ENCODE measurements around the gene MORC2.
A peak's percentile ranks its signal among the peaks of the same experiment; 100 is the strongest.

Gene MORC2

DNA sequence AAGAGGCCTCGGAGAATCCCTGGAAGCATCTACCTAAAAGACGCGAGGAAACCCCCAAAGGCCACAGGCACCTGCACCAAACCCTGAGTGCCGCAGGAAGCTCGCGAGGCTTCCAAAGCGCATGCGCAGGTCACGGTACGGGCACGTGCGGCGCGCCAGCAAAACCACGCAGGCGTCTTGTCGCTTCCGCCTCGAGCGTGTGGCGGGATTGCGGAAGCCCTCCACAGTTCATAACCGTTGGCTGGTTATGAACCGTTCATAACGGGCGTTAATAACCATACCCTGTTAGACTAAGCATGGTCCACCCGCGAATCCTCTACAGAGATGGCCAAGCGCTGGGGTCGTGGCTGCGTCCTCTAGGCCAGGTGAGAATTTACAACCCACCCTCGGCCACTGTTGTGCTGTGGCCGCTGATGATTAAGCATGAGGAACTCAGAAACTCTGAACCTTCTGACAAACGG is 46.4 kb downstream of the MORC2 start:
- peak; percentile 76 to 85 for ATAC-seq (replicated peaks)
- peak overlapping the region; percentile 82 to 89 for H3K4me3 Mint-ChIP-seq

DNA sequence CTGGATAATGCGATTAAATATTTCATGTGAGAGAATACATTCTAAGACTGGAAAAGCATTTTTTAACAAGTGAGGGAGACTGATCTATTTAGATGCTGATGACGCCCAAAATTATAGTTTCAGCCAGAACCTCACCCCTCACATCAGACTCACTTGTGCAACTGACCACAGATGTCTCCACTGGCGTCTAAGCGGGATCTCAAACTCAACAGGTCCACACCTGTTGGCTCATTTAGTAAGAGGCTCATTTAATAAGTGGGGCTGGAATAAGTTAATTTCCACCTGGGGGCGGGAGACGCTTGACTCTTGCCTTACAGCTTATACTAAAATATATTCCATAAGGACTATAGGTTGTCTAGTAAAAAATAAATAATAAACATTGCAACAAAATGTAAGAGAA is 47.5 kb downstream of the MORC2 start:
- DNase-seq (no peak), ATAC-seq (replicated peaks) (no peak)
- Mint-ChIP-seq H3K4me3 (peak overlapping the region; percentile 82 to 89), H3K9me3 (peaks cover 4 to 5% of the 10 kb centered on the region in 2 donors), H3K27me3 (no peaks in the 10 kb centered on the region), H3K36me3 (peaks cover 14 to 33% of the 10 kb centered on the region in 2 donors), H3K27ac (no peak overlapping the region), H3K4me1 (peaks cover 6 to 18% of the 10 kb centered on the region in 2 donors)

More for the DNA sequence above, 46.4 kb downstream of the MORC2 start:
- Mint-ChIP-seq H3K4me1 (peaks cover 5 to 20% of the 10 kb centered on the region in 2 donors), H3K9me3 (peaks cover 0 to 3% of the 10 kb centered on the region in 2 donors), H3K27me3 (no peaks in the 10 kb centered on the region), H3K27ac (peak overlapping the region; percentile 88), H3K36me3 (peaks cover 18 to 40% of the 10 kb centered on the region in 2 donors)
- DNase-seq: peak; percentile 78

DNA sequence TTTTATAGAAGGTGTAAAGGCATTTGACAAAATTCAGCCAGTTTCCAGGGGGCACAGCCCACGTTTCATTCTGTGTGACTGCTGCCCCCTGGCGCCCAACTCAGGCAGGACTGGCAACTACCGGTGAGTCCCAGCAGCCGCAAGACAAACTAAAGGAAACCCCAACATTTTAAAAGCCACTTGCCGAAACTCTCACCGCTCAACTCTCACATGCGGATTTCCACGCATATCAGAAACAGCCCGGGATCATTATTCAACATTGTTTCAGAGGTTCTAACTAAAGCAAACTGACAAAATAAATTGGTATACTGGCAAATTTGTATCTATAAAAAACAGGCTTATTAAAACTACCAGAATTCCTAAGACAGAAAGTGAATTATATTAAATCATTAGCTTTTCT is 48.2 kb downstream of the MORC2 start:
- peaks cover 6 to 18% of the 10 kb centered on the region in 2 donors for H3K4me1 Mint-ChIP-seq
- DNase-seq: peak; percentile 64
- H3K4me3 Mint-ChIP-seq: peak overlapping the region; percentile 64
- no peak overlapping the region for H3K27ac Mint-ChIP-seq
- no peaks in the 10 kb centered on the region for H3K27me3 Mint-ChIP-seq
- peaks cover 12 to 31% of the 10 kb centered on the region in 2 donors for H3K36me3 Mint-ChIP-seq
- peak; percentile 68 to 70 for ATAC-seq (replicated peaks)
- peaks cover 4 to 5% of the 10 kb centered on the region in 2 donors for H3K9me3 Mint-ChIP-seq

DNA sequence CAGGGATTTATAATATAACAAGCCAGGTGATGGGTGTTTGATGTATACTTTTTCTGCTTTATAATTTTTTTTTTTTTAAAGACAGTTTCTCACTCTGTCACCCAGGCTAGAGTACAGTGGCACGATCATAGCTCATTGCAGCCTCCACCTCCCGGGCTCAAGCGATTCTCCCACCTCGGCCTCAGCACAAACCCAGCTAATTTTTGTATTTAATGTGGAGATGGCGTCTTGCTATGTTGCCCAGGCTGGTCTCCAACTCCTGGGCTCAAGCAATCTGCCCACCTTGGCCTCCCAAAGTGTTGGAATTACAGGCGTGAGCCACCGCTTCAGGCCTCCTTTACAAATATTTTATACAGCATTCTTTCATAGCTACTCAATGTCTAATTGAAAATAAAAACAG is 48.6 kb downstream of the MORC2 start:
- Mint-ChIP-seq H3K4me3 (no peak overlapping the region), H3K4me1 (peaks cover 6 to 18% of the 10 kb centered on the region in 2 donors), H3K36me3 (peaks cover 12 to 28% of the 10 kb centered on the region in 2 donors), H3K27me3 (no peaks in the 10 kb centered on the region), H3K9me3 (peaks cover 4 to 5% of the 10 kb centered on the region in 2 donors), H3K27ac (no peak overlapping the region)
- ATAC-seq (replicated peaks) (no peak), DNase-seq (no peak)

DNA sequence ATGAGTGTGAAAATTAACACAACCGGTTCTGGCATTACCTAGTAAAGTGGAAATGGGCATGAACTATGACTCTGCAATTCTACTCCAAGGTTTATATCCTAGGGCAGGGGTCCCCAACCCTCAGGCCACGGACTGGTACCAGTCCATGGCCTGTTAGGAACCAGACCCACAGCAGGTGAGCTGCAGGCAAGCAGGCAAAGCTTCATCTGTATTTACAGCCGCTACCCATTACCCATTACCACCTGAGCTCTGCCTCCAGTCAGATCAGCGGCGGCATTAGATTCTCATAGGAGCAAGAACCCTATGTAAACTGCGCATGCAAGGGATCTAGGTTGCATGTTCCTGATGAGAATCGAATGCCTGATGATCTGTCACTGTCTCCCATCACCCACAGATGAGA is 49.8 kb downstream of the MORC2 start:
- Mint-ChIP-seq H3K4me3 (no peak overlapping the region), H3K27ac (no peak overlapping the region), H3K4me1 (peaks cover 6 to 18% of the 10 kb centered on the region in 2 donors), H3K36me3 (peaks cover 9 to 16% of the 10 kb centered on the region in 2 donors), H3K27me3 (no peaks in the 10 kb centered on the region), H3K9me3 (peaks cover 4 to 5% of the 10 kb centered on the region in 2 donors)
- no peak for DNase-seq
- ATAC-seq (replicated peaks): no peak

DNA sequence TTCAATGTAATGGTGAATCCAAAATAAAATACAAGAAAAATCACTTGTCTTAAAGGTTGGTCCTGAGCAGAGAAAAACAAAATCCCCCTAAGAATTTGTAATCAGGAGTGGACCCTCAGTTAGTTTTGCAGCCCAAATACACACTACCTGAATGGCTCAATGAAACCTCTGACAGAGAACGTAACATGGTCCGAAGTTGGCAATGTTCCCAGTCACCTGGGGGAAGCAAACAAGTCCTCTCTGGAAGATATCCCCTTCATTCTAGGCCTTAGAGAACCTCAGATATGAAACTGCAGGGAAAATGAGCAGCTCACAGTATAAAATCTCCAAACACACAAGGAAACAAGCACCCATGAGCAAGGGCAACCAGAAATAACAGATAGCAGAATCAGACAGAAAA is 58.2 kb downstream of the MORC2 start:
- Mint-ChIP-seq H3K27ac (no peak overlapping the region), H3K9me3 (no peaks in the 10 kb centered on the region), H3K4me3 (no peak overlapping the region), H3K4me1 (peaks cover 0 to 5% of the 10 kb centered on the region in 2 donors), H3K36me3 (peaks cover 18 to 22% of the 10 kb centered on the region in 2 donors), H3K27me3 (no peaks in the 10 kb centered on the region)
- ATAC-seq (replicated peaks) (no peak), DNase-seq (no peak)

DNA sequence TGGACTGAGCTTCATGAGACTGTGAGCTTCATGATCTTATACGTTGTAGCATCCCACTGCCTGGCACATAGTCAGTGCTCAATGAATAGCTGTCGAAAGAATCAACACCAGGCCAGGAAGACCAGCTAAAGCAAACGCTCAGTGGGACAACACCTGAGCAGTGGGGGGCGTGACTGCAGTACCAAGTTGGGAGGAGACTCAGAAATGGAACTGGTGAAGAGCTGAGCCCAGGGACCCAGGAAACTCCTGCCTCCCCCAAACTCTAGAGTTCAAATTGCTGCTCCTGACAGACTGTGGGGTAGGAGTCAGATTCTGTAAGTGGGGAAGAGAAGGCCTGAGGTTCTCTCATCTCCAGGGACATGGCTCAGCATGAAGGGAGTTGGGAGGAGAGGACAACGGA is 59.3 kb downstream of the MORC2 start:
- Mint-ChIP-seq H3K27ac (no peak overlapping the region), H3K36me3 (peaks cover 19 to 24% of the 10 kb centered on the region in 2 donors), H3K27me3 (no peaks in the 10 kb centered on the region), H3K4me1 (peaks cover 0 to 5% of the 10 kb centered on the region in 2 donors), H3K4me3 (no peak overlapping the region), H3K9me3 (no peaks in the 10 kb centered on the region)
- ATAC-seq (replicated peaks) (no peak), DNase-seq (no peak)

DNA sequence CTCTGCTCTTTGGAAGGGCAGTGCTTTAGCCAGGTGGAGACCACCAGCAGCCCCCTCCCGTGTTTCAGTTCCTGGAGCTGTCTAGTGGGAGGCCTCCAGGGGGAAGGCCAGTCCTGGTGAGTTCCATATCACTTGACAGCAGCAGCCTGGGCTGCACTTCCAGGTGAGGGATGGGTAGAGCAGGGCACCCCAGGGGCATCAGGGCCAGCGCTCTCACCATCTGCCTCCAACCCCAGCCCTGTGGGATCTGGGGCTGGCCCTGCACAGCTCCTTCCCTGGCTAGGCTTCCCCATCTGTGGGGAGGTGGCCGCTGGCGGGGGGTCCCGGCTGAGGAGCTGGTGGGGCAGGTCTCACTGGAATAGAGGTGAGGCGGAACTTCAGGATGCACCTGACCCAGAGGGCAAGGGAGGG is 60.5 kb downstream of the MORC2 start:
- no peaks in the 10 kb centered on the region for H3K27me3 Mint-ChIP-seq
- H3K27ac Mint-ChIP-seq: no peak overlapping the region
- H3K4me3 Mint-ChIP-seq: no peak overlapping the region
- ATAC-seq (replicated peaks) (no peak), DNase-seq (no peak)
- H3K9me3 Mint-ChIP-seq: no peaks in the 10 kb centered on the region
- H3K4me1 Mint-ChIP-seq: peaks cover 3 to 12% of the 10 kb centered on the region in 2 donors
- peaks cover 19 to 23% of the 10 kb centered on the region in 2 donors for H3K36me3 Mint-ChIP-seq

DNA sequence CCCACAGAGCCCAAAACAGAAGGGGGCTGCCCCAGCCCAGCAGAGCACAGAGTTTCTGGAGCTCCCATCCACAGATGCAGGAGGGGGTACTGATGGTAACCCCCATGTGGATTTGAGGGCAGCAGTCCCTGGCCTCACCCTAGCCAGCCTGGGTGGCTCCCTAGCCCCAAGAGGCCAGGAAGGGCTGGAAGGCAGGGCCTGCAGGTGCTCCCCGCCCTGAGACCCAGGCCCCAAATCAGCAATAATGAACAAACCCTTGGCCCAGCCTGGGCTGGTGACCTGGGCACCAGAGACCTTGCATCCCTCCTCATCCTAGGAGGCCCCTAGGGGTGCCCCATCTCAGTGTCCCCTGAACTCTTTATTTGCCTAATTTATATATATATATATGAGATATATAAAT is 61.6 kb downstream of the MORC2 start:
- DNase-seq: no peak
- Mint-ChIP-seq H3K27me3 (no peaks in the 10 kb centered on the region), H3K27ac (no peak overlapping the region), H3K36me3 (peaks cover 19 to 22% of the 10 kb centered on the region in 2 donors), H3K9me3 (no peaks in the 10 kb centered on the region), H3K4me3 (no peak overlapping the region), H3K4me1 (peaks cover 12 to 23% of the 10 kb centered on the region in 2 donors)
- ATAC-seq (replicated peaks): no peak

DNA sequence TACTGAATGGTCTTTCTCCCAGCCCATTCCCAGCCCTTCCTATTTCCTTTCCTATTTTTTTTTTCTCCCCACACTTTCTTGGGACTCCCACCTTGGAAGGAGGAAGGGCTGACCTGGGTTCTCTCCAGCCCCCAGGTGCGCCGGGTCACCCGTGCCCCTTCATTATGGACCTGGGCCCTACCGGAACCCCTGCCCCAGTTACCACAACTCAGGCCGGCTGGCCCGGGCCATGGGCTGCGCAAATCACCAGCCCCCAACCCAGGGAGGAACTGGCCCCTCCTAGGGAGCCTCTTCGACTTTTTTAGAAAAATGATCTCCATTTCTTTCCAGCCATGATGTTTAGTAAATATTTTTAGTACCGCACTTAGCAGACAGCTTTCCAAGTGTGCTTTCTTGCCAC is 62.2 kb downstream of the MORC2 start:
- Mint-ChIP-seq H3K36me3 (peaks cover 18 to 22% of the 10 kb centered on the region in 2 donors), H3K4me1 (peaks cover 12 to 23% of the 10 kb centered on the region in 2 donors)

DNA sequence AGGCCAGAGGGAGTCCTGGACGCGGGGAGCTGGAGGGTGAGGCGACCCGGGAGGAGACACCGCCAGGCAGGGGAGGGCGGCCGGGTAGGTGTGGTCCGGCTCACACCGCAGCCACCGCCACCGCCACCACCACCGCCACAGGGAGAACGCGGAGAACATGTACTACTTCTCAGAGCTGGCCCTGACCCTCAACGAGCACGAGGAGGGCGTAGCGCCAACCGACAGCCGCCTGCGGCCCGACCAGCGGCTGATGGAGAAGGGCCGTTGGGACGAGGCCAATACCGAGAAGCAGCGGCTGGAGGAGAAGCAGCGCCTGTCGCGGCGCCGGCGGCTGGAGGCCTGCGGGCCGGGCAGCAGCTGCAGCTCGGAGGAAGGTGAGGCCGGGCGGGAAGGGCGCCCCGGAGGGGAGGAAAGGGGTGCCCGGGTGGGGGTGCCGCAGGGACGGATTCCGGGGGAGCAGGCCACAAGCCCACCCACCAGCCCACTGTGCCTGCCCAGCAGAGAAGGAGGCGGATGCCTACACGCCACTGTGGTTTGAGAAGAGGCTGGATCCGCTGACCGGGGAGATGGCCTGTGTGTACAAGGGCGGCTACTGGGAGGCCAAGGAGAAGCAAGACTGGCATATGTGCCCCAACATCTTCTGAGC is 62.8 kb downstream of the MORC2 start:
- peaks cover 16 to 21% of the 10 kb centered on the region in 2 donors for H3K36me3 Mint-ChIP-seq
- no peak for ATAC-seq (replicated peaks)
- no peaks in the 10 kb centered on the region for H3K27me3 Mint-ChIP-seq

More for the DNA sequence above, 62.2 kb downstream of the MORC2 start:
- H3K27ac Mint-ChIP-seq: no peak overlapping the region
- ATAC-seq (replicated peaks) (no peak), DNase-seq (no peak)
- no peaks in the 10 kb centered on the region for H3K27me3 Mint-ChIP-seq
- no peak overlapping the region for H3K4me3 Mint-ChIP-seq
- H3K9me3 Mint-ChIP-seq: no peaks in the 10 kb centered on the region

DNA sequence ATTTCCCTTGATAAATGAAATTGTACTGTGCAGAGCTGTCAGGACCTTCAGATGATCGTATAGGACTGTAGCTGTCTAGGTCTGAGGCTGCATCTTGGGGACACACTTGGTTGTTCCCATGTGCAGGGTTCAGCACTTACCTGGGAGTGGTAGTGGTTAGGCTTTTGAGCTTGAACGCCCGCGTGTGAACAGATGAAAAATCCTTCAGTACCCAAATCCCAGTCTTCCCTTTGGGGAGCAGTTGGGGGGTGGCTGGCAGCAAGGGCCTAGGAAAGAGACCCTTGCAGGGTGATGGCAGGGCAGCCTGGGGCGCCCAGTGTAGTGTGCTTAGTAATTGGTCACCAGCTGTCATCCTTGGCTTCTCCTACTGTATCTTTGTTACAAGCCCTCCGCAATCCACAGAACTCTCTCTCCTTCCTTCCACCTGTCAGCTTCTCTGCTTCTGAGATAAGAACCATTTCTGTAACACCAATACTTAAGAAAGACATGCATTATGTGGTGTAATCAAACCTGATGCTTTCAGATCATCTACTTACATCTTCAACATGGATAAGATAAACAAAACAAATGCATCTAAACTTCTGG is 64.6 kb downstream of the MORC2 start:
- no peak for ATAC-seq (replicated peaks)
- H3K36me3 Mint-ChIP-seq: peaks cover 5 to 12% of the 10 kb centered on the region in 2 donors

More for the DNA sequence above, 62.8 kb downstream of the MORC2 start:
- Mint-ChIP-seq H3K27ac (no peak overlapping the region), H3K4me3 (no peak overlapping the region), H3K4me1 (peaks cover 12 to 23% of the 10 kb centered on the region in 2 donors), H3K9me3 (no peaks in the 10 kb centered on the region)
- DNase-seq: no peak

DNA sequence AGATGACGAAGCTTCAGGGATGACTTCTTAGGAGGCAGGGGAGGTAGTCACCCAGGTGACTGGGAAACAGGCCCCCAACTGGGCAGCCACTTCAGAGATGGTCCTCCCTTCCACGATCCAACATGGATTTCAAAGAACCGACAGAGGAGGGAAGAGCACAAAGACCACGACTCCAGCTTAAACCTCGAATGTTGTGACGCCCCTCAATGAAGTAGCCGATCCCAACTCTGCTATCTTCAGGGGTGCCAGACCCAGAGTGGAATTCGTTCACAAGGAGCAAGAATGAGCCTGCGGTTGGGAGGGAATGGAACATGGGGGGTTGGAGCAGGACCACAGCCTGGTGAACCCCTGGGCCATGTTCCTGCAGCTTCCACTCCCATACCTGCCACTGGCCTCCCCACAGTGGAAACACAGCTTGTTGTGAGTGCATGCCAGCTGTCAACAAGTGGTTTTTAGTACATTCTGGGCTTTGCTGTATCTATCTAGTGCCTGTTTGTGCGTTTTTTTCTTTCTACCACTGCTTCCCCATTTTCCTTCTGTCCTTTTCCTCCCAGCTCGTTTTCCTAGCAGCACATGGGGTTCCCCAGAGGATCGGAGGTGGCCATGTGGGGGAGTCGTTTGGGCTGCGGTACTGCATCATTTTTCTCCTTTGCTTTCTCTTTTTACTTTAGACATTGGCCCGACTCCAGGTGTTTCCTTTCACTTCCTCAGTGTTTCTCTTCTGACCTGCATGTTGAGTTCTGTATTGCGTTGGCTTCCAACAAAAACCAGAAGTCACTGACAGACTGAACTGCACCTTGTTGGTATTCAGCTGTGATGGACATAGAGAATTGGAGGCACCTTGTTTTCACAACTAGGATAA is 65.8 kb downstream of the MORC2 start:
- H3K4me1 Mint-ChIP-seq: peaks cover 12 to 18% of the 10 kb centered on the region in 2 donors
- peak; percentile 29 for DNase-seq
- peaks cover 10 to 15% of the 10 kb centered on the region in 2 donors for H3K36me3 Mint-ChIP-seq
- peak; percentile 97 to 98 for ATAC-seq (replicated peaks)
- H3K9me3 Mint-ChIP-seq: peaks cover 3 to 5% of the 10 kb centered on the region in 2 donors
- H3K4me3 Mint-ChIP-seq: peak overlapping the region; percentile 73 to 81
- H3K27ac Mint-ChIP-seq: peak overlapping the region; percentile 83
- H3K27me3 Mint-ChIP-seq: no peaks in the 10 kb centered on the region

More for the DNA sequence above, 64.6 kb downstream of the MORC2 start:
- no peak for DNase-seq
- H3K4me3 Mint-ChIP-seq: no peak overlapping the region
- H3K27me3 Mint-ChIP-seq: no peaks in the 10 kb centered on the region
- no peaks in the 10 kb centered on the region for H3K9me3 Mint-ChIP-seq
- peaks cover 12 to 18% of the 10 kb centered on the region in 2 donors for H3K4me1 Mint-ChIP-seq
- H3K27ac Mint-ChIP-seq: no peak overlapping the region

DNA sequence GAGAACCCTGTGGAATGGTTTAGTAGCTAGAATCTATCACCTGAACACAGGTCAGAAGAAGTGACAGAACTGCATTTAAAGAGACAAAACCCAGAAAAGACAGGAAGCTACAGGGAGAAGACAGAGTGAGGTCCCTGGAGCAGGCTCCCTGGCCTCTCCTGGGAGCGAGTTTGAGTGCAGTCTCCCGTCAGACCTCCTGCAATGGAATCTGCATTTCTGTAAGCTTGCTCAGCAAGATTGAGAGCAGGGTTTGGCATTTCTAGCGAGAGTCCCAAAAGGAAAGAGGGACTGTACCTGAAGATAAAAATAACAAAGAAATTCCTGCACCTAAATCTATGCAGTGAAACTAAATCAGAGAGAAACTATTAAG is 74.2 kb downstream of the MORC2 start:
- peaks cover 16 to 22% of the 10 kb centered on the region in 2 donors for H3K36me3 Mint-ChIP-seq
- H3K4me3 Mint-ChIP-seq: no peak overlapping the region
- no peak for DNase-seq
- H3K4me1 Mint-ChIP-seq: peaks cover 0 to 4% of the 10 kb centered on the region in 2 donors
- H3K27me3 Mint-ChIP-seq: no peaks in the 10 kb centered on the region
- ATAC-seq (replicated peaks): no peak
- no peak overlapping the region for H3K27ac Mint-ChIP-seq
- H3K9me3 Mint-ChIP-seq: peaks cover 3 to 5% of the 10 kb centered on the region in 2 donors

Measured in stimulated activated naive B cell treated with anti-CD40 and anti-IgM and Interleukin-4, amounts not matched to agents 10 μg/mL and 1 μg/mL and 100 μg/mL, for 72 hours (primary cell).